ENCODE measurements around the gene EGFL7.
A peak's percentile ranks its signal among the peaks of the same experiment; 100 is the strongest.

EGFL7 gene

GRCh38 chr9:136662656-136663581, at the start of gene EGFL7:
TSS of gene EGFL7 (plus strand) at chr9:136662916. CDS start at chr9:136668283, 5,367 bp downstream.
- DNase-seq (ENCODE audit: low spot score), result no peak

GRCh38 chr9:136613824-136614371, 48.8 kb upstream of the EGFL7 start:
- DNase-seq (ENCODE audit: low spot score), result no peak

GRCh38 chr9:136614372-136614922, 48.3 kb upstream of the EGFL7 start:
- DNase-seq (ENCODE audit: low spot score), result peak; percentile 53

- DNase-seq (ENCODE audit: low spot score), result no peak
Measured at GRCh38 chr9:136614967-136615623, 47.6 kb upstream of the EGFL7 start.

- DNase-seq (ENCODE audit: low spot score), result no peak
Measured at GRCh38 chr9:136615631-136616306, 46.9 kb upstream of the EGFL7 start.

- DNase-seq (ENCODE audit: low spot score), result no peak
Measured at GRCh38 chr9:136616307-136616635, 46.4 kb upstream of the EGFL7 start.

GRCh38 chr9:136616948-136617695, 45.6 kb upstream of the EGFL7 start:
- DNase-seq (ENCODE audit: low spot score), result no peak

- DNase-seq (ENCODE audit: low spot score), result no peak
Measured at GRCh38 chr9:136617746-136618579, 44.8 kb upstream of the EGFL7 start.

GRCh38 chr9:136618580-136619547, 43.9 kb upstream of the EGFL7 start:
- DNase-seq (ENCODE audit: low spot score), result no peak

- DNase-seq (ENCODE audit: low spot score), result no peak
Measured at GRCh38 chr9:136619742-136620440, 42.8 kb upstream of the EGFL7 start.

- no peak for DNase-seq (ENCODE audit: low spot score)
Measured at GRCh38 chr9:136620441-136621018, 42.2 kb upstream of the EGFL7 start.

- no peak for DNase-seq (ENCODE audit: low spot score)
Measured at GRCh38 chr9:136621019-136621733, 41.5 kb upstream of the EGFL7 start.

GRCh38 chr9:136621734-136622093, 41.0 kb upstream of the EGFL7 start:
- no peak for DNase-seq (ENCODE audit: low spot score)

- no peak for DNase-seq (ENCODE audit: low spot score)
Measured at GRCh38 chr9:136622538-136622948, 40.2 kb upstream of the EGFL7 start.

GRCh38 chr9:136623016-136623841, 39.5 kb upstream of the EGFL7 start:
- no peak for DNase-seq (ENCODE audit: low spot score)

GRCh38 chr9:136623842-136624183, 38.9 kb upstream of the EGFL7 start:
- no peak for DNase-seq (ENCODE audit: low spot score)

Measured in COLO829 (cell line).